Cerebellar cortex (tissue), 1 donor: Measurements from ENCODE around the gene PITX1.
"Not testable (repeated sequence)": the region's sequence is repeated elsewhere in the genome, so short reads cannot be mapped to it uniquely, and the experiment has no call there.

ENCODE experiments used
- DNase-seq: peaks from one replicate; pipeline ENCODE4 v3.0.0-alpha.2; 2015; ENCODE audit warnings: low spot score

The PITX1 gene

GRCh38 chr5:135009736-135010501 is 24.1 kb downstream of the PITX1 start:
- no peak for DNase-seq

- no peak for DNase-seq
Measured at GRCh38 chr5:135008981-135009735, 24.9 kb downstream of the PITX1 start.

GRCh38 chr5:135008556-135008955 is 25.5 kb downstream of the PITX1 start:
- DNase-seq: no peak

- DNase-seq: no peak
Measured at GRCh38 chr5:135007749-135008363, 26.2 kb downstream of the PITX1 start.

- DNase-seq: no peak
Measured at GRCh38 chr5:135007305-135007704, 26.7 kb downstream of the PITX1 start.

GRCh38 chr5:135005076-135005475 is 29.0 kb downstream of the PITX1 start:
- no peak for DNase-seq

GRCh38 chr5:135004376-135004775 is 29.7 kb downstream of the PITX1 start:
- DNase-seq: no peak

GRCh38 chr5:134998068-134998467 is 36.0 kb downstream of the PITX1 start:
- not testable (repeated sequence) for DNase-seq

GRCh38 chr5:134997015-134997414 is 37.0 kb downstream of the PITX1 start:
- no peak for DNase-seq

GRCh38 chr5:134995850-134996402 is 38.1 kb downstream of the PITX1 start:
- DNase-seq: no peak

GRCh38 chr5:134994560-134995156 is 39.4 kb downstream of the PITX1 start:
- no peak for DNase-seq

GRCh38 chr5:134993161-134993560 is 40.9 kb downstream of the PITX1 start:
- DNase-seq: no peak

GRCh38 chr5:134992148-134992547 is 41.9 kb downstream of the PITX1 start:
- DNase-seq: no peak

- DNase-seq: not testable (repeated sequence)
Measured at GRCh38 chr5:134990183-134990582, 43.8 kb downstream of the PITX1 start.

GRCh38 chr5:134989266-134989830 is 44.7 kb downstream of the PITX1 start:
- no peak for DNase-seq

GRCh38 chr5:134982230-134982629 is 51.8 kb downstream of the PITX1 start:
- no peak for DNase-seq

- DNase-seq: no peak
Measured at GRCh38 chr5:134979416-134979815, 54.6 kb downstream of the PITX1 start.
